ENCODE measurements around the gene CRIP1. TPM values are rescaled to one million over a fixed set of nuclear protein-coding genes. Genes with fewer than 3 reads are reported as not detected.
A peak's percentile ranks its signal among the peaks of the same experiment; 100 is the strongest.

The CRIP1 gene
- total RNA-seq, 4 donors from 2014 or later, result 26.4 to 77.8 (median 33.5) TPM

DNA sequence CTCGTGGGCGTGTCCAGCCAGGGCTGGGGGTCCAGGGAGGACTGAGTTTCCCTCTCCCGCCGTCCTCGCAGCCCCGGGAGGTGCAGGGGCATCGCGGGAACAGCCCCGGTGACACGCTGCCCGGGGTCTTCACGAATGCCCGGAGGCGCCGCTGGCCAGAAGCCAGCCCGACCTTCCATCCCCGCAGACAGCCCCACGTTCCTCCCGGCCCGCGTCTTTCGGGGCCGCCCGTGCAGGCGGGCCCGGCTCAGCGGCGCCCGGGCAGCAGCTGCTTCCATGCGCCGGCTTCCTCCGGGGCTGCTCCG, 3.5 kb downstream of the CRIP1 start:
- TF ChIP-seq, protein P1, sequence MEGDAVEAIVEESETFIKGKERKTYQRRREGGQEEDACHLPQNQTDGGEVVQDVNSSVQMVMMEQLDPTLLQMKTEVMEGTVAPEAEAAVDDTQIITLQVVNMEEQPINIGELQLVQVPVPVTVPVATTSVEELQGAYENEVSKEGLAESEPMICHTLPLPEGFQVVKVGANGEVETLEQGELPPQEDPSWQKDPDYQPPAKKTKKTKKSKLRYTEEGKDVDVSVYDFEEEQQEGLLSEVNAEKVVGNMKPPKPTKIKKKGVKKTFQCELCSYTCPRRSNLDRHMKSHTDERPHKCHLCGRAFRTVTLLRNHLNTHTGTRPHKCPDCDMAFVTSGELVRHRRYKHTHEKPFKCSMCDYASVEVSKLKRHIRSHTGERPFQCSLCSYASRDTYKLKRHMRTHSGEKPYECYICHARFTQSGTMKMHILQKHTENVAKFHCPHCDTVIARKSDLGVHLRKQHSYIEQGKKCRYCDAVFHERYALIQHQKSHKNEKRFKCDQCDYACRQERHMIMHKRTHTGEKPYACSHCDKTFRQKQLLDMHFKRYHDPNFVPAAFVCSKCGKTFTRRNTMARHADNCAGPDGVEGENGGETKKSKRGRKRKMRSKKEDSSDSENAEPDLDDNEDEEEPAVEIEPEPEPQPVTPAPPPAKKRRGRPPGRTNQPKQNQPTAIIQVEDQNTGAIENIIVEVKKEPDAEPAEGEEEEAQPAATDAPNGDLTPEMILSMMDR (IDR thresholded peaks at IDR 0.05), result no peak
- H3K4me1 ChIP-seq, result peaks cover 0 to 68% (median 50%) of the 10 kb centered on the region in 4 donors

DNA sequence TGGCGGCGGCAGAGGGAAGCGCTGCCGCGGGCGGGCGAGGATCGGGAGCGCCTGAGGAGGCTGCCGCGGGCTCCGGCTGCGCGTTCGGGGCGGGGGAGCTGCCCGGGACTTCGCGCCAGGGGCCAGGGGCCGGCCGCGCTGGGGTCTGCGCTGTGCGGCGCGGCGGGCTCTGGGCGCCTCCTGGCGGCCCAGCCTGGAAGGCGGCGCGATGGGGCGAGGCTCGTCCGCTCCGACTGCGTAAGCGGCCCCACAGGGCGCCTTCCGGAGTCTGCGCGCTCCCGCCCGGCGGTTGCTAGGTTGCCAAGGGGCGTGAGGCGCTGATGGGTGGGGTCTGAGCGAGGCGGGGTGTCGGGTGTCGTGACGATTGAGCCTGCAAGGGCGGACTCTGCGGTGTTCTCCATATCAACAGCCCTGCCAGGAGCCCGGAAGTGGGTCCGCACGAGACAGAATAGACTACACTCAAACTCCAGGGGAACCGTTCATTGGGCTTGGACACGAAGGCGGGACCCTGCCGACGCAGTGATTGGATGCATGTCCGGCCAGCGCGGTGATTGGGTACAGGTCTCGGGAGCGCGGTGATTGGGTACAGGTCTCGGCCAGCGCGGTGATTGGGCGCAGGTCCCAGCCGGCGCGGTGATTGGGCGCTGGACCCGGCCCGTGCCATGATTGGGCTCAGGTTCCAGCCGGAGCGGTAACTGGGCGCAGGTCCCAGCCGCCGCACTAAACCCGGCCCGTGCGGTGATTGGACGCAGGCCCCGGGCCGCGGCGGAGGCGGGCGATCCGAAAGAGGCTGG, 4.1 kb downstream of the CRIP1 start, which contains the start of gene TEDC1:
Gene TEDC1 (plus strand): TSS at position 675 of the 794 bp plus-strand sequence. CDS start 130 bp downstream, outside the sequence.
- peaks cover 0 to 63% (median 45%) of the 10 kb centered on the region in 4 donors for H3K4me1 ChIP-seq

More for the DNA sequence above, 3.5 kb downstream of the CRIP1 start:
- DNase-seq (ENCODE audit: low spot score in 2 of 2), result no peak
- Histone ChIP-seq H3K27me3 (peaks cover 0 to 15% of the 10 kb centered on the region in 2 donors), H3K9me3 (no peaks in the 10 kb centered on the region), H3K4me3 (peak overlapping the region; percentile 51 to 88 (median 70)), H3K36me3 (peaks cover 0 to 21% (median 0%) of the 10 kb centered on the region in 3 donors), H3K27ac (peak overlapping the region; percentile 89 to 99 (median 96))
- WGBS, 2 donors, result 0 to 3% methylated on average over 2 to 12 of the region's 33 CpGs

DNA sequence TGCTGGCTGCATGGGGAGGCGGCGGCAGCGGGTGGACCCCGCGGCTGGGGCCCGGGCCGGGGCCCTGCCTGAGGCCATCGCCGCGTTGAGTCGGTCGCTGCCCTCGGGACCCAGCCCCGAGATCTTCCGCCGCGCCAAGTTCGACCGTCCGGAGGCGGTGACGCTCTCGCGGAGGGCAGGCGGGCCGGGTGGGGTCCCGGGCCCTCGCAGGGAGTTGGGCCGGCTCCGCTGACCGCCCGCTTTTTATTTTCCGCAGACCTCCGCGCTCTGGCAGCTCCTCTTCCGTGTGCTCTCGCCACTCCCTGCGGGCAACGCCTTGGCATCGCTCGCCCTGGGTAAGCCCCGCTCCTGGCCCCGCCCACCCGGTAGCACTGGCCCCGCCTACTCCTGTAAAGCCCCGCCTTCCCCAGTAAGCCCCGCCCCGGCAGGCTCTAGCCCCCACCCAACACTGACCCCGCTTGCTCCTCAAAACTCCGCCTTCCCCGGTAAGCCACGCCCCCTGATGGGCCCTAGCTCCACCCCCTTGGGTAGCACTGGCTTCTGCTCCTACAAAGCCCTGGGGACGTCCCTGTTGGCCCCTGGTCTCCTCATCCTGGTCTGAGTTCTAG, 4.8 kb downstream of the CRIP1 start:
- Histone ChIP-seq H3K4me3 (peak overlapping the region; percentile 31 to 92 (median 80)), H3K36me3 (peaks cover 0 to 21% (median 0%) of the 10 kb centered on the region in 3 donors), H3K4me1 (peaks cover 0 to 56% (median 38%) of the 10 kb centered on the region in 4 donors), H3K27me3 (peaks cover 0 to 7% of the 10 kb centered on the region in 2 donors), H3K9me3 (no peaks in the 10 kb centered on the region), H3K27ac (peak overlapping the region; percentile 23 to 97 (median 87))
- TF ChIP-seq, protein P1 (IDR thresholded peaks at IDR 0.05), result no peak
- TF ChIP-seq POLR2A (IDR thresholded peaks at IDR 0.05) (no peak), EP300 (IDR thresholded peaks at IDR 0.05) (no peak)
- no peak for DNase-seq (ENCODE audit: low spot score in 2 of 2)
- 0 to 3% methylated on average over 32 to 47 of the region's 53 CpGs for WGBS, 2 donors

More for the DNA sequence above, 4.1 kb downstream of the CRIP1 start, which contains the start of gene TEDC1:
- Histone ChIP-seq H3K9me3 (no peaks in the 10 kb centered on the region), H3K4me3 (peak within 1 kb of the TSS; percentile 51 to 92 (median 80)), H3K27me3 (peaks cover 0 to 14% of the 10 kb centered on the region in 2 donors), H3K27ac (peak within 1 kb of the TSS; percentile 89 to 99 (median 96)), H3K36me3 (peaks cover 0 to 21% (median 0%) of the 10 kb centered on the region in 3 donors)
- peak; percentile 99 to 100 for DNase-seq (ENCODE audit: low spot score in 2 of 2)
- 0 to 1% methylated on average over 42 to 52 of the region's 94 CpGs for WGBS, 2 donors
- TF ChIP-seq EP300 (IDR thresholded peaks at IDR 0.05), result peak; percentile 79 to 87
- TF ChIP-seq POLR2A (IDR thresholded peaks at IDR 0.05), result peak; percentile 63 to 71
- TF ChIP-seq, protein P1 (IDR thresholded peaks at IDR 0.05), result peak; percentile 75 to 100 (median 97)

- H3K9me3 ChIP-seq, result no peaks in the 10 kb centered on the region
- H3K4me3 ChIP-seq, result peak overlapping the region in 2 of 4 donors; percentile 72 to 88
- H3K4me1 ChIP-seq, result peaks cover 0 to 47% (median 31%) of the 10 kb centered on the region in 4 donors
- no peaks in the 10 kb centered on the region for H3K27me3 ChIP-seq
- TF ChIP-seq, protein P1 (IDR thresholded peaks at IDR 0.05), result no peak
- TF ChIP-seq EP300 (IDR thresholded peaks at IDR 0.05), result no peak
- TF ChIP-seq POLR2A (IDR thresholded peaks at IDR 0.05), result no peak
- H3K36me3 ChIP-seq, result peaks cover 0 to 21% (median 0%) of the 10 kb centered on the region in 3 donors
- 79% methylated on average over 17 to 20 of the region's 24 CpGs for WGBS, 2 donors
- H3K27ac ChIP-seq, result peak overlapping the region in 3 of 4 donors; percentile 83 to 97 (median 91)
- no peak for DNase-seq (ENCODE audit: low spot score in 2 of 2)
Observed at GRCh38 chr14:105492031-105492970, 5.6 kb downstream of the CRIP1 start.

Data from tibial nerve (tissue), 4 donors.